Endothelial cell of umbilical vein (primary cell): ENCODE data around the gene VKORC1.

Source experiments
- CTCF ChIP-seq, 2 donors: IDR thresholded peaks; 1 replicate in 1 of 2; 2 replicates in 1 of 2; pipeline ENCODE4 v1.5.1; 2011; ENCODE audit warnings: low read length in 2 of 2, mild to moderate bottlenecking in 2 of 2, moderate library complexity in 2 of 2, control low read depth in 1 of 2, inconsistent platforms in 1 of 2, low read depth in 1 of 2; ENCODE audit not compliant: insufficient read depth in 1 of 2; ENCODE audit errors: extremely low read depth in 1 of 2
- EZH2 ChIP-seq: IDR thresholded peaks from 2 replicates; pipeline ENCODE4 v1.6.1; 2012; ENCODE audit warnings: borderline replicate concordance, low read depth, mild to moderate bottlenecking, moderate library complexity, low read length, inconsistent platforms; ENCODE audit not compliant: severe bottlenecking
- JUN ChIP-seq: IDR thresholded peaks from 2 replicates; pipeline ENCODE4 v1.6.1; 2011; ENCODE audit warnings: borderline replicate concordance, low read depth; ENCODE audit not compliant: insufficient read length, insufficient read depth
- MYC ChIP-seq: IDR thresholded peaks from one replicate; pipeline ENCODE4 v1.6.1; 2011; ENCODE audit warnings: mild to moderate bottlenecking, low read depth, low read length
- POLR2A ChIP-seq: IDR thresholded peaks from 2 replicates; pipeline ENCODE4 v1.6.1; 2012; ENCODE audit warnings: low read depth, mild to moderate bottlenecking, control low read depth, low read length
- POLR2AphosphoS5 ChIP-seq: IDR thresholded peaks from 2 replicates; pipeline ENCODE4 v1.6.1; 2012; ENCODE audit warnings: low read depth, mild to moderate bottlenecking, control low read depth, low read length, moderate library complexity; ENCODE audit not compliant: insufficient read depth
- TF ChIP-seq, protein P1 (sequence below): IDR thresholded peaks from 2 replicates; pipeline ENCODE4 v1.6.1; 2011; ENCODE audit not compliant: insufficient read depth, insufficient read length

- TF ChIP-seq POLR2A (no peak), CTCF (IDR thresholded peaks at IDR 0.05; ENCODE audit: extremely low read depth in 1 of 2, insufficient read depth in 1 of 2, low read depth in 1 of 2, low read length in 2 of 2) (no peak), JUN (no peak), MYC (no peak), POLR2AphosphoS5 (peak; percentile 20), EZH2 (no peak)
- TF ChIP-seq, protein P1, sequence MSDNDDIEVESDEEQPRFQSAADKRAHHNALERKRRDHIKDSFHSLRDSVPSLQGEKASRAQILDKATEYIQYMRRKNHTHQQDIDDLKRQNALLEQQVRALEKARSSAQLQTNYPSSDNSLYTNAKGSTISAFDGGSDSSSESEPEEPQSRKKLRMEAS: no peak
Measured at GRCh38 chr16:31084584-31085302, 9.9 kb downstream of the VKORC1 start.
